ENCODE measurements around the gene LCN10.
A peak's percentile ranks its signal among the peaks of the same experiment; 100 is the strongest.

LCN10 gene

GRCh38 chr9:136754059-136754572 is 11.4 kb upstream of the LCN10 start:
- peak; percentile 84 for DNase-seq

GRCh38 chr9:136753371-136754058 is 10.8 kb upstream of the LCN10 start:
- DNase-seq, result no peak

- DNase-seq, result no peak
These were observed 9.1 kb upstream of the LCN10 start for GRCh38 chr9:136751814-136752213.

DNA sequence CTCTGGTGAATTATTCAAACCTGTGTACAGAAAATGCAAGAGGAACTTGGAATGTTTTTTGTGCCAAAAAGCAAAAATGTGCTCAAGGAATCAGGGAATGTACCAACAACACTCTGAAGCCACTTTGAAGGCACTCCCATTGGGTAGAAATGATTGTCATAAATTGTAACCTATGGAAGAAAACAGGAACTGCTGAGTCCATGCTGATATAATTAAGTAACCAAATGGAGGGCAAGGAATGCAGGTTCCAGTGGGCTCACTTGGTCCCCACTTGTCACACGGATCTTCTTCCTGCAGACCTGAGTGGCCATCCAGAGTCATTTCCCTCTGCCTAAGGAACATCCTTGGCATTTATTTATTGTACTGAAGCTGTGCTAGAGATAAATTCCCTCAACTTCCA is 8.5 kb upstream of the LCN10 start:
- DNase-seq, result no peak

DNA sequence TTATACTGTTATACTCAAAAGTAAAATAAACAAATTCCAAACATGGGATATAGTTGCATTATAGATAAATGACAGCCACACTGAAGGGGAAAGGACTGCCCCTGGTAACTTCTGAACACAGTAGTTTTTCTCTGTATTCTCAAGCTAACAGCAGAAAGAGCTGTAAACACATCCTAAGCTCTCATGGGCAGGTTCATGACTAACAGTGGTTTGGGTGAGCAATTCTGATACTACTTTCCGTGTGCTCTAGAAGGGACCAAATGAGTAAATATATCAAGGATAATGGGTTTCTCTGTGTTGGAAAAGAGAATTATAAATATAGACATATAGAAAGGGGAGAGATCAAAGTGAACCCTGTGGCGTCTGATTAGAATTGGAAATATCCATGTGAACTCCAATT is 7.8 kb upstream of the LCN10 start:
- DNase-seq, result no peak

- DNase-seq, result no peak
These were observed 6.2 kb upstream of the LCN10 start for GRCh38 chr9:136748666-136749611.

DNA sequence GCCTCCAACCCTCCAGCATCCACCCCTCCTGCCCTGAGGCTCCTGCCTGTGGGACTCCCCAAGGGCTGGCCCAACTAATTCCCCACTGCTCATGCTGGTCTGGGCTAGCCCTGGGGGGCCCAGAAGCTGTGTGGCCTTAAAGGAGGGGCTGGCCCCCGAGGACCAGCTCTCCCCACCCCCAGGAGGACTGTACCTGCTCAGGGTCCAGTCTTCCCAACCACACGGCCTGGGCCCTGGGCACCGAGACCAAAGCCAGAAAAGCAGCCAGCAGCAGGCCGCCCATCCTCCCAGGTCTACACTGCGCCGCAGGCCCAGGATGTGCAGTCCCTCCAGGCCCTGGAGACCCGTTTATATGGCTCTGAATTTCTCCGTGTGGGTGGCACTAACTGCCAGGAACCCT is 5.5 kb upstream of the LCN10 start, which contains the start of gene LCN6:
LCN6 (minus strand) TSS at position 325 of the 400 bp plus-strand sequence; CDS start at position 283, 42 bp downstream.
- DNase-seq, result no peak

DNA sequence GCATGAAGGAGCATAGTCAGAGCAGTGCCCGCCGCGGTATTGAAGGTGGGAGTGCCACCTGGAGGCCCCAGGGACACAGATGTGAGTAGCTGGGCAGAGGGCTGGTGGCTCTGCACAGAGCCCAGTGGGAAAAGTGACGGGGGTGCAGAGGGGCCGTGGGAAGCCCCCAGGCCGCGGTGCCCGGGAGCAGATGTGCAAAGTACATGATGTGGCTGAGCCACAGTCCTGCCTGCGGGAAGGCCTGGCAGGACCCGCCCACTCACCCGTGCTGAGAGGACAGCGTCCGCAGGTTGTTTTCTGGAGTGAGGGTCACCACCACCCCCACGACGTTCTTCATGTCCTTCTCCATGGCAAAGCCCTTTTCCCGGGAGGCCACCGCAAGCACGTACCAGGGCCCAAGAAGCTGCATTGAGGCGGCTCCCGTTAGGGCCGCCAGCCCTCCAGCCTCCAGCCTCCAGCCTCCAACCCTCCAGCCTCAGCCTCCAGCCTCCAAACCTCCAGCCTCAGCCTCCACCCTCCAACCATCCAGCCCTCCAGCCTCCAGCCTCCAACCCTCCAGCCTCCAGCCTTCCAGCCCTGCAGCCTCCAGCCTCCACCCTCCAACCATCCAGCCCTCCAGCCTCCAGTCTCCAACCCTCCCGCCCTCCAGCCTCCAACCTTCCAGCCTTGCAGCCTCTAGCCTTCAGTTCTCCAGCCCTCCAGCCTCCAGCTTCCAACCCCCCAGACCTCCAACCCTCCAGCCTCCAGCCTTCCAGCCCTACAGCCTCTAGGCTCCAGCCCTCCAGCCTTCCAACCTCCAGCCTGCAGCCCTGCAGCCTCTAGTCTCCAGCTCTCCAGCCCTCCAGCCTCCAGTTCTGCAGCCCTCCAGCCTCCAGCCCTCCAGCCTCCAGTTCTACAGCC is 4.7 kb upstream of the LCN10 start:
- no peak for DNase-seq

DNA sequence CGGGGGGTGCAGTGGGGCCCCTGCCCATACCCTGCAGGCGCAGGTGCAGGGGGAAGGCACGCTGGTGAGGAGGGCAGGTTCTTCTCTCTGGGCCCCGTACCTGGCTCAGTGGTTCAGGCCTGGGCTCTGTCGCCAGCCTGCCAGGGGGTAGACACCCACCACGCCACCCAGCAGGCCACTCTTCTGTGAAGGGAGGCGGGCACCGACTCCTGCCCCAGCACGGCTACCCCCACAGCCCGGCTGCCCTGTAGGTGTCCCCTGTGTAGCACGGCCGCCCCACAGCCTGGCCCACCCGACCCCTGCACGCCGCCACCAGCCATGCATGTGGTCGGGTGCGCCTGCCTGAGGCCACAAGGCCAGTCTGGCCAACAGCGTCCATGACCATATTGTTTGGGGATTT is 3.9 kb upstream of the LCN10 start:
- no peak for DNase-seq

GRCh38 chr9:136746155-136746490 is 3.4 kb upstream of the LCN10 start:
- DNase-seq, result no peak

GRCh38 chr9:136745389-136746154 is 2.8 kb upstream of the LCN10 start:
- no peak for DNase-seq

- no peak for DNase-seq
These were observed 2.0 kb upstream of the LCN10 start for GRCh38 chr9:136744773-136745172.

GRCh38 chr9:136743639-136744211 is 985 bp upstream of the LCN10 start:
- DNase-seq, result no peak

GRCh38 chr9:136741883-136742571 is 713 bp downstream of the LCN10 start:
- DNase-seq, result no peak

DNA sequence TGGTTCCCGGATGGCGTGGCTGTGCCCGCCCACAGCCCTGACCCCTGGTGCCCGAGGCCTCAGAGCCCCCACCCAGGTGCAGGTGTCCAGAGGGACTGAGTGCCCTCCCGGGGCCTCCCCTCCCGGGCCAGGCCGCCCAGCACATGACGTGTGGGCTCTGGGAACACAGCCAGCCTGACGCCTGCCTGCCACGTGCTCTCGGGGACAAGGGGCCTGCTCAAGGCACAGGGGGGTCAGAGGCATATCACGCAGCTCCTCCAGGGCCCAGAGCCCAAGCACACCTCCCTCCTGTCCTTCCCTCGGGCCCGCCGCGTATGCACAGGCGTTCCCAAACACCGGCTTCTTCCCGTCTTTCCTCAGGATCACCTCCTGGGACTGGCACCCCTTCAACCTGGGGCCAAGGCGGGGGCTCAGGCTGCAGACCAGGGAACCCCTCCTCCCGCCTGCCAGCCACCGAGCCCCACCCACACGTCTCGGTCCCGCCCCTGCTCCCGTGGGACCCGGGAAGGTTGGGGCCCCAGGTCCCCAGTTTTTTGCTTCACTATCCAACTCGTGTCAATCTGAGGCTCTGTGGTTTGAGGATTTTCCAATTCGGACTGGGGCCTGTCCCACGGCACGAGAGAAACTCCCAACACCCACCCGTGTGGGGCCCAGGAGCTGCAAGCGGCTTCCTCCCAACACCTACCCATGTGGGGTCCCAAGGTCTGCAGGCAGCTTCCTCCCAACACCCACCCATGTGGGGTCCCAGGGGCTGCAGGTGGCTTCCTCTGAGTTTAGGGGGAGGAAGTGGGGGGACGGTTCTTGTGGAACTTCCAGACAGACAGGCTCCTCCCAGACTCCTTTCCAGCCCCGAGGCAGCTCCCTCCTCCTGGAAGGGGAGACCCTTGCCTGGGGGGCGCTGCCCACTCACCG is 1.5 kb downstream of the LCN10 start:
- no peak for DNase-seq

GRCh38 chr9:136740491-136740890 is 2.2 kb downstream of the LCN10 start:
- no peak for DNase-seq

DNA sequence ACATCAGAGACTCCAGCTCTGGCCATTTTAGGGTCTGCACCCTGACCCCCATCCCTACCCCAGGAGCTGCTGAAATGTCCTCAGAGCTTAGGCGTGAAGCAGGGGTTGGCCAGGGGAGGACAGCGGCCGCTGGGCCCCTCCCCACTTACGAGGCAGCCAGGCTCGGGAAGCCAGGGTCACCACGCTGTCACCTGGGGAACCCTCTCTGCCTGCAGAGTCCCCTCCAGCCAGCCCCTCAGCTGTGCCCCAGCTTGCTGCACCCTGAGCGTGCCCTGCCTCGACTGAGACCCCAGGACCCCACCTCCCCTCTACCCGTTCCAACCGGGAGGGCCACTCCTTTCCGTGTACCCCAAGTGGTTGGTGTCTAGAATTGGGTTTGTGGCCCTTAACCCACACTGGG is 2.7 kb downstream of the LCN10 start:
- no peak for DNase-seq

DNA sequence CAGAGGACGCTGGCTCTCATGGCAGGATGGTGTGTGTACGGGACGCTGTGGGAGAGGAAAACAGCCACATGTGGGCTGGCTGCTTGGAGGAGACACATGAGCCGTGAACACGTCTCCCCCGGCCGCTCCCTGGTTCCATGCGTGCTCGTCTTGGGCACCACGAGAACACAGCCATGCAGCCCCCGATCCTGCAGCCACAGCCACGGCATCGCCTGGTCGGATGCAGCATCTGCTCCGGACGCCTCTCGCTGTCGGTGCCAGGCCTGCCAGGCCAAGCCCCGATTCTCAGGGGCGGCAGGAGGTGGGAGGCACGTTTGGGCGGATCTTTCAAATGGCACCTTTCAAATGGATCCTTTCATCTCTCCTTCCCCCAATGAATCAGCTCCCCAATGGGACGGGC is 3.2 kb downstream of the LCN10 start:
- no peak for DNase-seq

- no peak for DNase-seq
These were observed 3.8 kb downstream of the LCN10 start for GRCh38 chr9:136738960-136739359.

All from NCI-H2029 (cell line).